ENCODE measurements around the gene ZNF236.

- TF ChIP-seq CTCF (conservative IDR thresholded peaks at IDR 0.05; ENCODE audit: low read length) (no peak), EZH2phosphoT487 (IDR thresholded peaks at IDR 0.05; ENCODE audit: borderline replicate concordance, low read depth, low read length) (no peak)
Observed at GRCh38 chr18:76866666-76867065, 44.3 kb downstream of the ZNF236 start.
